GM18519 (cell line): ENCODE measurements around the gene EDIL3.

Experiments
- ATAC-seq: cut with Tn5 transposase; IDR thresholded peaks from one replicate; pipeline ENCODE4 v1.9.1; 2021; ENCODE audit warnings: mild to moderate bottlenecking, moderate library complexity; ENCODE audit not compliant: unreplicated experiment, low FRiP score

EDIL3 gene

GRCh38 chr5:84265739-84266550, 118.7 kb downstream of the EDIL3 start:
- ATAC-seq, result no peak

DNA sequence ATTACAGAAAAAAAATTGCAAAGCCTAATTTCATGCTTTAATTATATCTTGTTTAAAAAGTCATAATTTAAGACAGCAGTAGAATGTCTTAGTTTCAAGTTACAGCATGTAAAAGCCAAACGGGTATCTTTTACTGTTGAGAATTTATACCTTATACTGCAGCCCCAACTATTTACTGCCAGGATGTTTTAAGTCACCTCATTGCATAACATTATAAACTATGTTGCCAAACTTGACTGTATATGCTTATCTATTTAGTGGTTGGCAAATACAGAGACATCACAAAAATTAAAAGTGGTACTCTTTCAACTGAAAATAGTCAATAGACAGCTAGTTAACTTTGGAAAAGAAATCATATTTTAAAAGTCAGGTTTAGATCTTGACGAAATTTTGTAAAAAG, 119.5 kb downstream of the EDIL3 start:
- ATAC-seq, result no peak

GRCh38 chr5:84260939-84261338, 123.7 kb downstream of the EDIL3 start:
- ATAC-seq, result no peak

DNA sequence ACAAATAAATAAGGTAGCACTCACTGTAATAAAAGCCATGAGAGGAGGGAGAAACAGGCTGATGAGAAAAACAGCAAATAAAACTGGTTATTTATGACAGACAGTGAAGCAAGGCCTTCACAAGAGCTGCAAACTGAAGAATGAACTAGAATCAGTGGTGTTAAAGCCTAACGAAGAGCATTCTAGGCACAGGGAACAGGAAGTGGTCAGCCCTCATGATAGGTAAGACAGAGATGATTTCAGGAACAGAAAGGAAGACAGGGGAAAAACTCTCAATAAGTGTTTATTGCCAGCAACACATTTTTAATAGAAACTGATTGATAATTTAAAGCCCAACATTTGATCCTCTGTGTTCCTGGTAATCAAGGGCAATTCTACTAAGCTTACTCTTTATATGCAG, 124.5 kb downstream of the EDIL3 start:
- ATAC-seq, result no peak

DNA sequence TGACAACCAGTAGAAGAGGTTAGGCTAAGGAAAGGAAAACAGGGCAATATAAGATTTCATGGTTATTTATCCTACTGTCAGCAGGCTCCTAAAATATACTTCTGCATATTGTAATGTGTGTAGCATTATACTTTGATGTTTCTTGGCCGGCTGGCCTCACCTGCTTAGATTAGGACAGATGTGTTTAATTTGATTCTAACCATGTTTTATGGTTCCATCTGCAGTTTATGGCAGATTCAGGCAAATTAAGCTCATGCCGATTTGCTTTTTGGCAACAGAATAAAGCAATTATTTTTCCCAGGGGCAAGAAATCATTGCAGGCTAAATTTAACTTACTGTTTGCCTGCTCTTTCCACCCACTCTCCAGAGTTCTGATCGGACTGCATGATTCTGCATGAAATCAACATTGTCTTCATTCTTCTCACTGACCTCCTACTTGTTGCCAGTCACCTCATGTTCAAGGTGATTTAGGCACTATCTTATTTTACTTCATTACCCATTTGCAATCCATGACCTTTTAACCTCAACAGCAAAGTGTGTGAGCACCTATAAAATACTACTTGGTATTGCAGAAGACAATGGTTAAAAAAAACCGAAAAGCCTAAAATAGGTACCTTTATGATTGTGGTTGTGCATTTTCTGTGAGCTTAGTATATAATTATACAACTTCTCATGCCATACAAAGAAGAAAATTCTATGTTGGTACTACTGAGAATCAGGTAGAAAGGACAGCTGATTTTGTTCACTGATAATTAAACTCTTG, 125.2 kb downstream of the EDIL3 start:
- ATAC-seq, result no peak

- ATAC-seq, result no peak
Observed at GRCh38 chr5:84257061-84257460, 127.6 kb downstream of the EDIL3 start.

DNA sequence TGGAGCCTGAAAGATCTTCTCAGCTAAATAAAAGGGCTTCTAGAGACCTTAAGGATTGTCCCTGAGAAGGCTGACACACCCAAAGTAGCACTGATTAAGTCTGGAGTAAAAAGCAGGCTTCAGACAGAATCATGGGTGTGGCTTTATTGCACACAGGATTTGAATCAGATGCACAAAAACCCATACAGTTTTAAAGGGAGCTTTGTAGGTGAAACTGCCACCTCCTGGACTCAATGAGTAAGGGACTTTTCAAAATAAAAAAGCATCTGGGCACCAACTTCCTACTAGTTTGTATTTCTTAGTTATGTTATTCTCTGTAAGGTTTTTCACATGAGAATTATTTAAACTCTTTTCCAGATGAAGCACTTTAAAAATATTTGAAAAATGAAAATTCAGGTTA, 129.4 kb downstream of the EDIL3 start:
- no peak for ATAC-seq

DNA sequence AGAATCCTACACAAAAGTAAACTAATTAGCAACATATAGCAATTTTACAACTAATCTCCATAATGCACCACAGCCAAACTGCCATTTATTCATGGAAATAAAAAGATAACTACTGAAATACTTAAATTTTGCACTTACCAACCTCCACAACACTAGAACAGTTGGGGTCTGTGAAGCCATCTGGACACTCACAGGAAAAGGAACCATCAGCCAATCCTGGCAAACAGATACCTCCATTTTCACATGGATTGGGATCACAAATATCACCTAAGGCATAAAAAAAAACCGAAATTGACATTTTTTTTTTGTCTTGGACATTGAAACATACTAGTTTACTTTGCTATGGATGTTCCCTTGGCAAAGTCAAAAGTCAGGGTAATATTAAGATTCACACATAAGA, 130.7 kb downstream of the EDIL3 start:
- ATAC-seq, result no peak

- ATAC-seq, result no peak
Observed at GRCh38 chr5:84251503-84251902, 133.2 kb downstream of the EDIL3 start.

DNA sequence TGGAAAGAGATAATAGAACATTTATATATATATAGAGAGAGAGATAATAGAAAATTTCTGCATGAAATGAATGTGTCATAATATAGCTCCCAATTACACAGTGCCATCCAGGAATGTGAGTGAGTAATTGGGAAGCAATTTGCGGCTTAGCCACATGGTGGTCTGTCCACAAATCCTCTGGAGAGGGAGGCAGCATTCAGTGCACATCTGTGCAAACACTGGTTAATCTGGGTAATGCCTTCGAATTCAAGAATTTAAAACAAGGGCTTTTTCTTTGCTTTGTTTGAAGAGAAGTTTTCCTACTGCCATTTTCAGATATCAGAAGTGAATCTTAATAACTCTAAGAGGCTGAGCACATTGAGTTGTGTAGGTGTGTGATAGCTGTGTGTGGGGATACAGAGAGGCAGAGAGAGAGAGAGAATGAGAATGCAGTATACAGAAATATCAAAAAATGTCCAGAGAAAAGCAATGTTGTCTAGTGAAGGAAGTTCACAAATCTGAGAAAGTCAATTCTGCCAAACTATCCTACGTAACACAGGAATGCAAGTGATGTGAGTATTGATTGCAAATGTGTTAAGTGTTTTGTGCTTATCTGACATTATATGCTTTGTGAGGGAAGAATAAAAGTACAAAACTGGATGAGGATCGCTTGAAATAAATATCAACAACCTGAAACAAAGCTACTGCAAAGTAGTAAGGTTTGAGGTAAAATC, 134.6 kb downstream of the EDIL3 start:
- no peak for ATAC-seq

- ATAC-seq, result no peak
Observed at GRCh38 chr5:84248013-84248412, 136.7 kb downstream of the EDIL3 start.

DNA sequence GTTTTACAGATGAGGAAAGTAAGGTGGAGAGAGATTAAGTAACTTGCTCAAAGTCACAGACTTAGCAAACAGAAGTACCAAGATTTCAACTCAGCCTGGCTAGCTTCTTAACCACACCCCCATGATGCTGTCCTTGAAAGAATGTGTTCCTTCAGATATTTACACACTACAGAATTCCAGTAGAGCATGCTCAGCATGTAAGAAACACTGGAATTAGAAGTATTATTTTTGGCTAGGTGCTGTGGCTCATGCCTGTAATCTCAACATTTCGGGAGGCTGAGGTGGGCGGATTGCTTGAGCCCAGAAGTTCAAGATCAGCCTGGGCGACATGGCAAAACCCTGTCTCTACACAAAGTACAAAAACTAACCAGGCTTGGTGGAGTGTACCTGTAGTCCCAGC, 142.4 kb downstream of the EDIL3 start:
- no peak for ATAC-seq

- no peak for ATAC-seq
Observed at GRCh38 chr5:84239494-84239893, 145.2 kb downstream of the EDIL3 start.

DNA sequence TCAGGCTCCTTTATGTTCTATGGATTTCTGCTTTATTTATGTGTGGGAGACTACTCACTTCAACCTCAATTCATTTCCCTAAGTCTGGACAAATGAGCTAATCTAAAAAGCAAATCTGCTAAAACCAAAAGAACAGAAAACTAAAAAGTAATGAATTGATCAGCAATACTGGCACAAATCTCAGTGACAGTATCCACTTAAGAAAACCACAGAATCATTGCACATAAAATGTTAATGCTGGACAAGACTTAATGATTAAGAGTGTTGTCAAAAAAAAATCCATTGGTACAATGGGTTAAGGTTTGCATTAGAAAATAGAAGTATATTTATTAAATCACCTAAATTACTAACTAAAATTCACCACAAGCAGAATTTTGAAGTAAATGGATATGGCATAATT, 147.6 kb downstream of the EDIL3 start:
- no peak for ATAC-seq

DNA sequence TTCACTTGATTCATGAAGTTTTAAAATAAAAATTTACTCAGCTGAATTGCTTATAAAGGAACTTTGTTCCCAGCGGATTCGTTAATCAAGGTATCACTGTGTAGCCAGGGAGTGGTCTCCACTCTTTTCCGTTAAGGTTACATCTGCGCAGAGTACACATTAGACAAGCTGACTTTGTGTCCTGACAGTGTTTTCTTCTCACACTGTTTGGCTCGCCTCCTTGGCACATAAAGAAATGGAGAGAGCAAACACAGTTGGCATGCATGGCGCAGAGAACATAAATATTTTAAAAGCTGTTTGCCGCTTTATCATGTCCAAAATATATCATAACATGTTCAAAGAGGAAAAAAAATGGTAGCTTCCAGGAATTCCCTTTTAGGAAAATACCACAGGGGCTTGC, 153.2 kb downstream of the EDIL3 start:
- no peak for ATAC-seq

- no peak for ATAC-seq
Observed at GRCh38 chr5:84229045-84229444, 155.6 kb downstream of the EDIL3 start.

DNA sequence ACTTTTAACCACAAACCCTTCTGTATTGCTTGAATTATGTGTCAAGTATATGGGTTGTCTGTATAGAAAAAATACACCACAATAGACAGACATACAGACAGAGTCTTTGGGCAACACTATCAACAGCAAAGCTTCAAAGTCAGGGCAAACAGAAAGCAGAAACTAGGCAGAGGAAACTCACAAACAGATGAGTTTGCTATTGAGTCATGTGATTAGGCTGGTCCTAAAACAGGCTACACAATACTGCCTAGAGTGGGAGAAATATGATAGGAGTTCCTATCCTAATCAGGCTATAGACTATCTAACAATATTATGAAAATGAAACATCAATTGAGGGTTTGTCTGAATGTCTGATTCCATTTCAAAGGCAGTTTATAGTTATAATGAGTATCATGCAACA, 156.4 kb downstream of the EDIL3 start:
- ATAC-seq, result no peak

DNA sequence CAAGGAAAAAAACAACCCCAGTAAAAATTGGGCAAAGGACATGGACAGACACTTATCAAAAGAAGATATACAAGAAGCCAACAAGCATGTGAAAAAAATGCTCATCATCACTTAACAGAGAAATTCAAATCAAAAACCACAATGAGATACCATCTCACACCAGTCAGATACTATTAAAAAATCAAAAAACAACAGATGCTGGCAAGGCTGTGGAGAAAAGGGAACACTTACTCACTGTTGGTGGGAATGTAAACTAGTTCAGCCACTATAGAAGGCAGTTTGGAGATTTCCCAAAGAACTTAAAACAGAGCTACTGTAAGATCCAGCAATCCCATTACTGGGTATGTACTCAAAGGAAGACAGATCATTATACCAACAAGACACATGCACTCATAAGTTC, 157.4 kb downstream of the EDIL3 start:
- no peak for ATAC-seq

GRCh38 chr5:84218546-84218945, 166.1 kb downstream of the EDIL3 start:
- no peak for ATAC-seq

DNA sequence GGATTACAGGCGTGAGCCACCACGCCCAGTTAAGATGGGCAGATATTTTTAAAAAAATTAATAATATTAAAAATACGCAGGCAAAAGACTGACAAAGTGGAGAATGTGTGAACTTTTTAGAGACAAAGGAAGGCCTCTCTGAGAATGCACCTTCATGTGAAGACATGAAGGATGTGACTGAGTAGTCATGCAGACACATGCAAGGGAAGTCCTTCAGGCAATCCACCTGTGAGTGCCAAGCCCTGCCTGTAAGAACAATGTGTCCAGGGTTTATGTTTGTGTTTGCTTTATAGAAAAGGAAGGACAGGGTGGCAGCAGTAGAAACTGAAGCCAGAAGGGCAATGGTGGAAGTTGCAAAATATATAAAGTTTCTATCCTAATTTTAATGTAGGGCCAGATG, 169.2 kb downstream of the EDIL3 start:
- no peak for ATAC-seq

DNA sequence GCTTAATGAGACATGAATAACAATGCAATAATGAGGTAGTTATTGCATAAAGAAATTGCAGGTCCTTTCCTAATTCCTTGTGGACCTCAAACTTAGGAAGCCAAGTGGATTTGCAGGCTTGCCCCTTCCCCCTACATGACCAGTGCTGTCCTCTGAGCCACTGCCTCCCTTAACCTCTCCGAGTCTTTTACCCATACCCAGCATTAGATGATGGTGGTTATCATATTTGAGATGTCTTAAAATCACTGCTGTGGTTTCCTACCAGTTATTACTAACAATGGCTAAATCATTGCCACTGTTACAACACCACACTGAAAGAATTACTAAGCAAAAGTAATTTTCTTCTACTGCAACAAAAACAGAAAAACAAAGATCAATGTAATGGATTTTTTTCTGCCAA, 170.8 kb downstream of the EDIL3 start:
- ATAC-seq, result no peak
